Prostate gland (tissue), 2 donors: Measurements from ENCODE around the gene LMX1B. TPM values are rescaled to one million over a fixed set of nuclear protein-coding genes. Genes with fewer than 3 reads are reported as not detected.

Source experiments
- DNase-seq: peaks from one replicate; pipeline ENCODE4 v3.0.0-alpha.2; 2019; ENCODE audit warnings: low spot score
- H3K27ac ChIP-seq, 2 donors: fragments of 200-600 bp; sonication (generic); 2 replicates each; pipeline ENCODE4 v1.5.1; 2017 to 2019
- H3K27me3 ChIP-seq: fragments of 200-600 bp; sonication (generic); replicated peaks from 2 replicates; pipeline ENCODE4 v1.5.1; 2019; ENCODE audit not compliant: insufficient read depth
- H3K36me3 ChIP-seq, 2 donors: fragments of 200-600 bp; sonication (generic); 1 replicate in 1 of 2; 2 replicates in 1 of 2; pipeline versions ENCODE4 v1.5.1 to v1.8.1; 2017 to 2019
- H3K4me1 ChIP-seq: fragments of 200-600 bp; sonication (generic); replicated peaks from 2 replicates; pipeline ENCODE4 v1.5.1; 2019
- H3K4me3 ChIP-seq, 2 donors: fragments of 200-600 bp; sonication (generic); 2 replicates each; pipeline ENCODE4 v1.5.1; 2017 to 2019
- H3K9me3 ChIP-seq: fragments of 200-600 bp; sonication (generic); 2 replicates; pipeline ENCODE4 v1.5.1; 2017
- POLR2A ChIP-seq: fragments of 450-650 bp; IDR thresholded peaks from one replicate; pipeline ENCODE4 v1.6.1; 2016; ENCODE audit warnings: antibody characterized with exemption, mild to moderate bottlenecking
- POLR2AphosphoS5 ChIP-seq: sonication (generic); formaldehyde crosslinking; IDR thresholded peaks from one replicate; pipeline ENCODE4 v1.6.1; 2017; ENCODE audit warnings: antibody characterized with exemption
- WGBS: methylation state at CpG from one replicate; pipeline ENCODE4 v1.1.5; 2018; 5-methylcytosine and 5-hydroxymethylcytosine counted together
- intact Hi-C: fragments of 100-400 bp; cut with DNase I; formaldehyde crosslinking; loops from one replicate; pipeline ENCODE4 v1.14.2; 2022
- total RNA-seq, 2 donors: library from RNA; depleted of rRNA; stranded (reverse); fragments of >200 nt; gene quantifications; one replicate each; pipeline ENCODE4 v1.1.0, GENCODE V29; 2016
- TF ChIP-seq, protein P1 (sequence below), 4 experiments: fragments of 200-600 bp in 2 of 4; fragments of 450-650 bp in 2 of 4; sonication (generic) in 2 of 4; IDR thresholded peaks; 1 replicate in 3 of 4; 2 replicates in 1 of 4; pipeline ENCODE4 v1.5.1; 2016 to 2019; ENCODE audit warnings: antibody characterized with exemption in 4 of 4, mild to moderate bottlenecking in 2 of 4, moderate library complexity in 2 of 4

The LMX1B gene
- total RNA-seq, 2 donors from 2014 or later: 0.18 to 2.1 TPM

DNA sequence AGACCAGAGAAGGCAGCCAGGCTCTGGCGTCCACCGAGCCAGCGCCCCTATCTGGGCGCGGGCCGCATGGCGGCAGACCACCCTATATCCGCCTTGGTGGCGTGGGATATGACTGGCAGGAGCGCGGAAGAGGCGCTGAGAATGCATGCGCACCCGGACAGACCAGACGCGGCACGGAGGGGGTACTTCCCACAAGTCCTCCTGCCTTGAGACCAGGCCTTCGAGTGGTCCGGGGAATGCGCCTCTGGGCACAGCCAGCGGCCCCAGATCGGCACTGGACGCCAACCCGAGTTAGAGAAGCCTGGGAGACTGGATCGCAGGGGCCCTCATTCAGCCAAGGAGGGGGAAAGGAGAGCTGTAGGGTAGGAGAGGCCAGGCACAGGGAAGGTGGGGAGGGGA lies 2.5 kb upstream of the LMX1B start:
- 2% methylated on average over 24 of the region's 25 CpGs for whole genome bisulfite sequencing
- intact Hi-C loops: loop anchor here (10.0 kb wide), 2 partner anchors 106 to 174 kb away; no protein-coding TSS in a partner anchor
- DNase-seq: no peak
- Histone ChIP-seq H3K4me1 (peaks cover 3% of the 10 kb centered on the region), H3K9me3 (no peaks in the 10 kb centered on the region), H3K27ac (no peak overlapping the region), H3K27me3 (peaks cover 34% of the 10 kb centered on the region), H3K4me3 (no peak overlapping the region), H3K36me3 (no peaks in the 10 kb centered on the region)
- TF ChIP-seq, protein P1, sequence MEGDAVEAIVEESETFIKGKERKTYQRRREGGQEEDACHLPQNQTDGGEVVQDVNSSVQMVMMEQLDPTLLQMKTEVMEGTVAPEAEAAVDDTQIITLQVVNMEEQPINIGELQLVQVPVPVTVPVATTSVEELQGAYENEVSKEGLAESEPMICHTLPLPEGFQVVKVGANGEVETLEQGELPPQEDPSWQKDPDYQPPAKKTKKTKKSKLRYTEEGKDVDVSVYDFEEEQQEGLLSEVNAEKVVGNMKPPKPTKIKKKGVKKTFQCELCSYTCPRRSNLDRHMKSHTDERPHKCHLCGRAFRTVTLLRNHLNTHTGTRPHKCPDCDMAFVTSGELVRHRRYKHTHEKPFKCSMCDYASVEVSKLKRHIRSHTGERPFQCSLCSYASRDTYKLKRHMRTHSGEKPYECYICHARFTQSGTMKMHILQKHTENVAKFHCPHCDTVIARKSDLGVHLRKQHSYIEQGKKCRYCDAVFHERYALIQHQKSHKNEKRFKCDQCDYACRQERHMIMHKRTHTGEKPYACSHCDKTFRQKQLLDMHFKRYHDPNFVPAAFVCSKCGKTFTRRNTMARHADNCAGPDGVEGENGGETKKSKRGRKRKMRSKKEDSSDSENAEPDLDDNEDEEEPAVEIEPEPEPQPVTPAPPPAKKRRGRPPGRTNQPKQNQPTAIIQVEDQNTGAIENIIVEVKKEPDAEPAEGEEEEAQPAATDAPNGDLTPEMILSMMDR (IDR thresholded peaks at IDR 0.05): no peak

DNA sequence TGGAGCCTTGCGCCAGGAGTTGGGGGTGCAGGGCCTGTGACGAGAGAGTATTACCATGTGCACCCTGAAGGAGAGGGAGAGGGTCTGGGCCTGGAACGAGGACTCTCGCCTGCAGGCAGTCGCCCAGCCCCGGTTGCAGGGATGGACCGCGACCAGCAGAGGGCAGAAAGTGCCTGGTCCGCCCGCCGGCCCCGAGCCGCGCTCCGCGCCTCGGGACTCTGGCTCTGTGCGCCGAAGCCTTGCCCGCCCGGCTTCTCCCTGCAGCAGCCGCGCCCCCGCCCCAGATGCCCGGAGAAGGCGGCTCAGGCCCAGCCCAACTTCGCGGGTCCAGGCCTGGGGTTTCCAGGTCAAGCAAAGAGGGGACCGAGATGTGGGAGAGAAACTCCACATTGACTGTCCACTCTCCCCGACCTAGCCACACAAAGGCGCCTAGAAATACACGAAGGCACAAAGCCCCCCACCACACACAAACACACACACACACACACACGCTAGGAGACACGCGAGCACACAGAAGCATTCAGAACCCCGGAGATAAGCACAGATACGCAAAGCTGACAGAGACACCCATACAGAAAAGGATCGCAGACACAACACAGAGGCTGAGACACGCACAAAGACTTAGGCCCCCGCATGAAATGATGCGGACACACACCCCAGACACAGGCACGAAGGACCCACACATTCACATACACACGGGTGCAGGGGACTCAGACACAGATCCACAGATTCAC lies 2.0 kb upstream of the LMX1B start:
- TF ChIP-seq POLR2A: no peak
- TF ChIP-seq, protein P1 (IDR thresholded peaks at IDR 0.05): peak; percentile 71 to 86 (median 80)
- no peak for TF ChIP-seq POLR2AphosphoS5
- WGBS: 5% methylated on average over 29 of the region's 43 CpGs
- no peak overlapping the region for H3K4me3 ChIP-seq
- no peaks in the 10 kb centered on the region for H3K9me3 ChIP-seq
- DNase-seq: peak; percentile 56
- peaks cover 3% of the 10 kb centered on the region for H3K4me1 ChIP-seq
- no peak overlapping the region for H3K27ac ChIP-seq
- peaks cover 40% of the 10 kb centered on the region for H3K27me3 ChIP-seq
- intact Hi-C loops: loop anchor here (10.0 kb wide), 2 partner anchors 107 to 173 kb away; no protein-coding TSS in a partner anchor
- no peaks in the 10 kb centered on the region for H3K36me3 ChIP-seq

DNA sequence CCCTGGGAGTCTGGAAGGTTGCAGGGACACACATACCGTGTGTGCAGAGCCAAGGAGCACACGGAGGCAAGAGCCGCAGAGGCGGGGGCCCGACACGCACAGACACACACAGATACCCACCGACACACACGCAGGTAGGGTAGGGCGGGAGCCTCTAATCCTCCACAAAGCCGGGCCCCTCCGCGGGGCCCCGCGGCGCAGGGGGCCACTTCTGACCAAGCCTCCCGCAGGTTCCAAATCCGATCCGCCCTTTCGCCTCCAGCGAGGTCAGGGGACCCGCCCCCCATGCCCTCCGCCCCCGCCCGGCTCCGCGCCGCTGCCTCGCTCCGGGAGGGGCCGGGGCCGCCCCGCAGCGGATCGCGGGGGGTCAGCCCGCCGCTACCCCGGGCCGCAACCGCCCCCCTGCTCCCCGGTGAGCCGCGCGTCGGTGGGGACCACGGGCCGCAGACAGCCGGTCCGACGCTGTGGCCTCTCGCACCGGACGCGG lies 1.4 kb upstream of the LMX1B start:
- Histone ChIP-seq H3K27ac (no peak overlapping the region), H3K27me3 (peaks cover 40% of the 10 kb centered on the region), H3K4me1 (peaks cover 3% of the 10 kb centered on the region), H3K36me3 (no peaks in the 10 kb centered on the region), H3K9me3 (no peaks in the 10 kb centered on the region), H3K4me3 (no peak overlapping the region)
- DNase-seq: no peak
- intact Hi-C loops: loop anchor here (10.0 kb wide), 2 partner anchors 108 to 172 kb away; no protein-coding TSS in a partner anchor
- 4% methylated on average over 41 of the region's 54 CpGs for WGBS
- TF ChIP-seq, protein P1 (IDR thresholded peaks at IDR 0.05): no peak
- TF ChIP-seq POLR2AphosphoS5 (no peak), POLR2A (no peak)

DNA sequence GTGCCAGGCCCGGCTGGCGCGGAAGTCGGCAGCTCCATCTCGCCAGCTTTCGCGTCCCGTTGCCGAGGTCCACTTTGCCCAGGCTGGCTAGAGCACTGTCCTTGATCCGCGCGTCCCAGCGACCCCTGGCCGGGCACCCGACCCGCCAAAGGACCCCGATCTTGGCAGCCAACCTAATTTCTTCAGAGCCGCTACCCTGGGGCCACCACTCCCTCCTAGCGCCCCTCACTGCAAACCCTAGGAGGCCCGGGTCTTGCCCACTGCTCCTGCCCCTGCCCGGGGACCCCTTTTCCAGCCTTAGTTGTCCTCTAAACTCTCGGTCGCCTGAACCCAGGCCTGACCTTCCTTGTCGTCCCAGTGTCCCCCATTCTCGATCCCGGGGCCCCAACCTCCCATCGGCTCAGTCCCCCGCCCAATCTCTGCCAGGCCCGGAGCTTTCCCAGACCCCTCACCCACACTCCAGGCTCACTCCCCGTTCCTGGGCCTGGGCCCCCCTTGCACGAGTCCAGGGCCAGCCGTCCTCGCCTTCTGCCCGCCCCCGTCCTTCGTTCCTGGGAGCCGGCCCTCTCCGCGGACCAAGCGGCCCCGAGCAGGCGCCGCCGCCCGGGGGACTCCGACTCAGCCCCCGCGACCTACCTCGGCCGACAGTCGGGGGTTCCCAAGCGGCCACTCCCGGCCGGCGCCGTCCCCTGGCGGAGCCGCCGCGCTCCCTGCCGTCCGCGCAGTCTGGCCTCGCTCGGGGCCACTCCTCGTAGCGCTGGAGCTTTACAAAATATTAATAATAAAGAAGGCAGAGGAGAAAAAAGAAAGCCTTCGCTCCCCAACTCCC lies 701 bp upstream of the LMX1B start:
- Histone ChIP-seq H3K36me3 (no peaks in the 10 kb centered on the region), H3K4me3 (peak overlapping the region; percentile 11 to 13), H3K9me3 (no peaks in the 10 kb centered on the region), H3K27me3 (peaks cover 40% of the 10 kb centered on the region), H3K4me1 (peaks cover 3% of the 10 kb centered on the region), H3K27ac (no peak overlapping the region)
- DNase-seq: no peak
- WGBS: 3% methylated on average over 60 of the region's 68 CpGs
- intact Hi-C loops: loop anchor here (10.0 kb wide), 2 partner anchors 108 to 172 kb away; no protein-coding TSS in a partner anchor
- no peak for TF ChIP-seq POLR2AphosphoS5
- TF ChIP-seq POLR2A: no peak
- TF ChIP-seq, protein P1 (IDR thresholded peaks at IDR 0.05): no peak
